Stomach (tissue), 9 donors: ENCODE results near the gene CCR7. TPM values are rescaled to one million over a fixed set of nuclear protein-coding genes. Genes with fewer than 3 reads are reported as not detected.

Experiments
- DNase-seq, 2 donors: peaks; one replicate each; pipeline versions ENCODE4 v3.0.0 to v3.0.0-alpha.2; 2013 to 2019
- H3K27ac ChIP-seq, 5 donors: fragments of 200-600 bp in 4 of 5; sonication (generic) in 4 of 5; one replicate each; pipeline ENCODE4 v1.5.1; 2013 to 2019; ENCODE audit warnings: mild to moderate bottlenecking in 1 of 5, moderate library complexity in 1 of 5
- H3K27me3 ChIP-seq, 3 donors: fragments of 200-600 bp; sonication (generic); one replicate each; pipeline ENCODE4 v1.5.1; 2017 to 2019; ENCODE audit warnings: mixed run types in 1 of 3
- H3K36me3 ChIP-seq, 4 donors: fragments of 200-600 bp; sonication (generic); 1 replicate in 3 of 4; 2 replicates in 1 of 4; pipeline ENCODE4 v1.5.1; 2016 to 2019
- H3K4me1 ChIP-seq, 4 donors: fragments of 200-600 bp; sonication (generic); one replicate each; pipeline ENCODE4 v1.5.1; 2016 to 2019
- H3K4me3 ChIP-seq, 4 donors: fragments of 200-600 bp; sonication (generic) in 3 of 4; one replicate each; pipeline ENCODE4 v1.5.1; 2016 to 2019; ENCODE audit warnings: mild to moderate bottlenecking in 1 of 4
- H3K9me3 ChIP-seq, 4 donors: fragments of 200-600 bp; sonication (generic); one replicate each; pipeline ENCODE4 v1.5.1; 2016 to 2019
- EP300 ChIP-seq: sonication (generic); formaldehyde crosslinking; IDR thresholded peaks from one replicate; pipeline ENCODE4 v1.6.1; 2017; ENCODE audit warnings: antibody characterized with exemption
- POLR2A ChIP-seq, 4 donors: fragments of 450-650 bp; IDR thresholded peaks; one replicate each; pipeline ENCODE4 v1.6.1; 2016; ENCODE audit warnings: antibody characterized with exemption in 4 of 4, control low read depth in 2 of 4, mild to moderate bottlenecking in 1 of 4, moderate library complexity in 1 of 4
- POLR2AphosphoS5 ChIP-seq, 3 donors: sonication (generic); formaldehyde crosslinking; IDR thresholded peaks; one replicate each; pipeline ENCODE4 v1.6.1; 2016; ENCODE audit warnings: antibody characterized with exemption in 3 of 3
- WGBS, 5 donors: extraction: QIAGEN DNeasy Blood & Tissue Kit in 3 of 5; methylation state at CpG; one replicate each; pipeline versions ENCODE4 v1.1.5 to v1.1.7; 2013 to 2018; 5-methylcytosine and 5-hydroxymethylcytosine counted together
- intact Hi-C: fragments of 100-400 bp; cut with DNase I; formaldehyde crosslinking; loops from one replicate; pipeline ENCODE4 v1.15.1; 2023; ENCODE audit warnings: low total_unique reads
- polyA plus RNA-seq, 3 donors: library from polyadenylated mRNA; stranded (reverse); fragments of 200-250 nt; gene quantifications; one replicate each; pipeline ENCODE4 v1.2.3, GENCODE V29; 2013
- total RNA-seq, 5 donors: library from RNA; depleted of rRNA; stranded (reverse); fragments of >200 nt; gene quantifications; one replicate each; pipeline versions ENCODE4 v1.1.0 to v1.2.3, GENCODE V29; 2014 to 2016
- TF ChIP-seq, protein P1 (sequence below), 7 experiments: fragments of 450-650 bp in 4 of 7; fragments of 200-600 bp in 3 of 7; sonication (generic) in 3 of 7; IDR thresholded peaks; one replicate each; pipeline ENCODE4 v1.5.1; 2016 to 2019; ENCODE audit warnings: antibody characterized with exemption in 7 of 7, control low read depth in 2 of 7, mild to moderate bottlenecking in 1 of 7
- donor health status: healthy with polysubstance abuse.
- donor health status: Bipolar disorder and iron deficiency.
- donor health status: healthy.

The CCR7 gene
- total and polyA plus RNA-seq, 8 donors, result 0.92 to 3.1 (median 1.4) TPM; not detected in 5

DNA sequence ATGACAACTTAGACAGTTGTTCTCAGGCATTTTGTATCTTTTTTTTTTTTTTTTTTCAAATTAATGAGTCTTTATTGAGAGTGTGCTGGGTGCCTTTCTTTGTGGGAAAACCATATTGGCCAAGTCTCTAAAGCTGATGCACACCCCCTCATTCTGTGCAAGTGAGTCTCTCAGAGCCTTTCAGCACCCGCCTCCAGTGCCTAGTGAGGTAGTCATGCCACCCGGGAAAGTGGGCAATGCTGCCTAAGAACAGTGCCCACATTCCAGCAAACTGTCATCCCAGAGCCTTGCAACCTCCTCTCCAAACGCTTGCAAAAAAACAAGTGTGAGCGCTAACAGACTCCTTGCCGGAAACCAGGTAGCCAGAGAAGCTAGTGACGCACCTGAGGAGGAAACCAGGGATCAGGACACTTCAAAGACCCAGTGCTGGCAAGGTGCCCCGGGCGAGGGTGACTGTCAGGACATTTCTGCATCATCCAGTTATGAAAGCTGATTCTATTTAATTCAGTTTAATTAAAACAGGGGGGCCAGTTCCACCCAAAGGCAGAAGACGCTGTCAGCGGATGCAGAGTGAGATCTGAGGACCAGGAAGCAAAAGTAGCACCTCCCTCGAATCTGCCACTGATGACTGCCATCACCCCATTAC, 47.5 kb upstream of the CCR7 start:
- intact Hi-C loops, result loop anchor here (10.0 kb wide), 1 partner anchor 172 kb away; the partner anchor contains the start of gene KRT27
- DNase-seq, result no peak
- 60 to 80% (median 73%) methylated on average over 11 of the region's 11 CpGs for WGBS, 5 donors
- H3K4me3 ChIP-seq, result no peak overlapping the region
- peaks cover 0 to 9% (median 2%) of the 10 kb centered on the region in 4 donors for H3K4me1 ChIP-seq
- H3K27me3 ChIP-seq, result peaks cover 0 to 35% (median 0%) of the 10 kb centered on the region in 3 donors
- no peak overlapping the region for H3K27ac ChIP-seq
- no peak for TF ChIP-seq POLR2AphosphoS5 (IDR thresholded peaks at IDR 0.05)
- TF ChIP-seq EP300, result no peak
- TF ChIP-seq POLR2A (IDR thresholded peaks at IDR 0.05), result no peak
- TF ChIP-seq, protein P1, sequence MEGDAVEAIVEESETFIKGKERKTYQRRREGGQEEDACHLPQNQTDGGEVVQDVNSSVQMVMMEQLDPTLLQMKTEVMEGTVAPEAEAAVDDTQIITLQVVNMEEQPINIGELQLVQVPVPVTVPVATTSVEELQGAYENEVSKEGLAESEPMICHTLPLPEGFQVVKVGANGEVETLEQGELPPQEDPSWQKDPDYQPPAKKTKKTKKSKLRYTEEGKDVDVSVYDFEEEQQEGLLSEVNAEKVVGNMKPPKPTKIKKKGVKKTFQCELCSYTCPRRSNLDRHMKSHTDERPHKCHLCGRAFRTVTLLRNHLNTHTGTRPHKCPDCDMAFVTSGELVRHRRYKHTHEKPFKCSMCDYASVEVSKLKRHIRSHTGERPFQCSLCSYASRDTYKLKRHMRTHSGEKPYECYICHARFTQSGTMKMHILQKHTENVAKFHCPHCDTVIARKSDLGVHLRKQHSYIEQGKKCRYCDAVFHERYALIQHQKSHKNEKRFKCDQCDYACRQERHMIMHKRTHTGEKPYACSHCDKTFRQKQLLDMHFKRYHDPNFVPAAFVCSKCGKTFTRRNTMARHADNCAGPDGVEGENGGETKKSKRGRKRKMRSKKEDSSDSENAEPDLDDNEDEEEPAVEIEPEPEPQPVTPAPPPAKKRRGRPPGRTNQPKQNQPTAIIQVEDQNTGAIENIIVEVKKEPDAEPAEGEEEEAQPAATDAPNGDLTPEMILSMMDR (IDR thresholded peaks at IDR 0.05), result no peak
- no peaks in the 10 kb centered on the region for H3K9me3 ChIP-seq
- H3K36me3 ChIP-seq, result no peaks in the 10 kb centered on the region

DNA sequence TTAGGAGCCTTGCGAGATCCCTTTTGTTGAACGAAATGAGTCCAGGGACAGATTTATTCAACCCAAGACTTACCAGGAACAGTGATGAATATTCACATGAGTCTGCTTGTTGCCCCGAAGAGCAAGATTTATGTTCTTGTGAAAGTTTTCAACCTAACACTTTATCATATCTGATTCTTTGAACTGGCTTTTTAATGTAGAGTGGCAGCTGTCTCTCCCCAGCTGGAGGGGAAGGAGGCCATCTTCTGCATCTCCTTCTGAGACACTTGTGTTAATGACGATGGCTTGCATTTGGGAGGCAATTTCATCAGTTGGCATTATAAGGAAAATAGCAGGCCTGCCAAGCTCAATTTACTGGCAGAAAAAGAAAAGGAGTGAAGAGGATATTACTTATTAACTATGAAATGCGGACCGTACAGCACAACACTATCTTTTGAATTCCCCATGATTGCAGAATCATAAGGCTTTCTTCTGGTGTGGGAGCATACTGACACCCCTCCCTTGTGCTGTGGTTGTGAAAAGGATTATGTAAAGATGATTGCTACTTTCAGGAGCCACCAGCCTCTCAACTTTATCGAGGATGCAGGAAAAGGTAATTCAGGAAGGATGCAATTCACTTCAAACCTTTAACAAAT, 46.7 kb upstream of the CCR7 start:
- no peaks in the 10 kb centered on the region for H3K36me3 ChIP-seq
- WGBS, 5 donors, result 69 to 78% (median 73%) methylated on average over 7 of the region's 7 CpGs
- peaks cover 0 to 9% (median 4%) of the 10 kb centered on the region in 4 donors for H3K4me1 ChIP-seq
- no peaks in the 10 kb centered on the region for H3K9me3 ChIP-seq
- DNase-seq, result no peak
- no peak overlapping the region for H3K4me3 ChIP-seq
- intact Hi-C loops, result loop anchor here (10.0 kb wide), 1 partner anchor 173 kb away; the partner anchor contains the start of gene KRT27
- TF ChIP-seq POLR2A (IDR thresholded peaks at IDR 0.05), result no peak
- TF ChIP-seq, protein P1 (IDR thresholded peaks at IDR 0.05), result no peak
- no peak for TF ChIP-seq EP300
- no peak for TF ChIP-seq POLR2AphosphoS5 (IDR thresholded peaks at IDR 0.05)
- H3K27ac ChIP-seq, result no peak overlapping the region
- H3K27me3 ChIP-seq, result peaks cover 0 to 28% (median 0%) of the 10 kb centered on the region in 3 donors

DNA sequence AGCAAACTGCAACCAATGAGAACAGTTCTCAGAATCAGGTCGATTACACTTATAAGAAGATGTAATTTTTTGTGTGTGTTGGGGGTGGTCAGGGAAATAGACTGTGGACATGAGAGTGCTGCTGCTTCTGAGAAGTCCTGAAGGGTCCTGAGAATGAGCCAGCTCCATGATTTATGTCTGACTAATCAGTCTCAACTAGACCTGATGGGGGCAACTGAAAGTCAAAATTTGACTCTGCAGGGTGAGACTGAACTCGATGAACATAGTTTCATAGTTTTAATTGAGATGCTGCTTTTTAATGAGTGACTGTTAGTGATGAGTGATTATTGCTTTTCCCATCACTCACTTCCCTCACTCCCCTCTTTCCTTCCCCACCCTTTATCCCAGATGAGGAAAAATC, 45.1 kb upstream of the CCR7 start:
- TF ChIP-seq POLR2A (IDR thresholded peaks at IDR 0.05) (no peak), POLR2AphosphoS5 (IDR thresholded peaks at IDR 0.05) (no peak), EP300 (no peak)
- TF ChIP-seq, protein P1 (IDR thresholded peaks at IDR 0.05), result no peak
- no peaks in the 10 kb centered on the region for H3K36me3 ChIP-seq
- no peak for DNase-seq
- intact Hi-C loops, result loop anchor here (10.0 kb wide), 1 partner anchor 174 kb away; the partner anchor contains the start of gene KRT27
- no peak overlapping the region for H3K27ac ChIP-seq
- H3K4me3 ChIP-seq, result no peak overlapping the region
- H3K4me1 ChIP-seq, result peaks cover 0 to 8% (median 0%) of the 10 kb centered on the region in 4 donors
- 62 to 78% (median 68%) methylated on average over 2 of the region's 2 CpGs for WGBS, 5 donors
- no peaks in the 10 kb centered on the region for H3K9me3 ChIP-seq
- H3K27me3 ChIP-seq, result peaks cover 0 to 15% (median 0%) of the 10 kb centered on the region in 3 donors

DNA sequence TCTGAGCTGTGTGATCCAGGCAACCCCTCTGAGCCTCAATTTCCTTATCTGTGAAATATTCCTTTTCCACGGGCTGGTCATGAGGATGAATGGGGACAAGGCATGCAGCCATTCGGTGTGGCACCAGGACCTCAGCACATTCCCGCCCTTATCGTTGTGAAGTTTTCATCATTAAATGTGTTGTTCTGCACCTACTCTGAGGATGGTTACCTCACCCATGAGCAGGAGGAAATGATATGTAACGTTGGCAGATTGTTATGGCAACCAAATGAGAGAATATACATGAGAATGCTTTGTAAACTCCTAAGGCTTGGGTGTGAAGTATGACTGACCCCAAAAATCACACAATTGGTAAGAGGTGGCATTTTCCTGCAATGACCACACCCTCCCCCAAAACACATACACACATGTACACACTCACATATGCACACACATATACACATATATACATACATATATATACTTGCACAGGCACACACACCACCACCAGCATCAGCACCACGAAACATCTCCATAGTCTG, 42.8 kb upstream of the CCR7 start:
- no peak overlapping the region for H3K4me3 ChIP-seq
- H3K27ac ChIP-seq, result no peak overlapping the region
- peak in 1 of 2 donors; percentile 50 for DNase-seq
- peaks cover 0 to 8% (median 1%) of the 10 kb centered on the region in 4 donors for H3K4me1 ChIP-seq
- H3K36me3 ChIP-seq, result no peaks in the 10 kb centered on the region
- H3K9me3 ChIP-seq, result no peaks in the 10 kb centered on the region
- intact Hi-C loops, result no loop called here
- TF ChIP-seq POLR2AphosphoS5 (IDR thresholded peaks at IDR 0.05), result no peak
- TF ChIP-seq, protein P1 (IDR thresholded peaks at IDR 0.05), result no peak
- no peak for TF ChIP-seq EP300
- TF ChIP-seq POLR2A (IDR thresholded peaks at IDR 0.05), result no peak
- 68 to 80% (median 72%) methylated on average over 6 of the region's 6 CpGs for WGBS, 5 donors
- no peaks in the 10 kb centered on the region for H3K27me3 ChIP-seq
